COR-L47 (cell line): Measurements from ENCODE around the gene FBXO36.
"Not testable (repeated sequence)": the region's sequence is repeated elsewhere in the genome, so short reads cannot be mapped to it uniquely, and the experiment has no call there.

ENCODE experiments used
- DNase-seq: peaks from one replicate; lab custom pipeline; 2025; lab: John Stamatoyannopoulos, UW

FBXO36 gene

DNA sequence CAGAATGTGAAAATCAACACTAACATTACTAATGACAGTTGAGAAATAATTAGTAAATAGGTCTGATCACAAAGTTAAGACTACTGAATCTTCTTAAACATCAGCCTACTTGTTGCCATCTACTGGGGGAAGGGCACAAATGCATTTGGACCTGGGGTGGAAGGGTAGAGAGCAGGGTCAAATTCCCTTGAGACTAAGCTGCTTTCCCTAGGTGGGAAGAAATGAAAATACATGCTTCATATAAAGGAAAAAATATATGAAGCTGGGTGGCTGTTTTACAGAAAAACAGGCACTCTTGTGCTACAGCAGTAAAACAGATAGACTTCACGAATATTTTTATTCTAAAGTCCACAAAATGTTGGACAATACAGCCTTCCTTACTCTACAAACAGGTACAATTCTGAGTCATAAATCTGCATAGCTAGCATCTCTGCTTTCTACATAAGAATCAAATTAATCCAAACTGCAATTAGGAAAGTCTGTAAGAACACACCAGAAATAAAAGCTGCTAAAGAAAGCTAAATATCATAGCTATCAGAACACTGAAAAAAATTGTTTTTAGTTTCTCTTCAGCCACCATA lies 11.4 kb upstream of the FBXO36 start:
- no peak for DNase-seq

- no peak for DNase-seq
These were observed 8.1 kb upstream of the FBXO36 start for GRCh38 chr2:229914171-229914570.

DNA sequence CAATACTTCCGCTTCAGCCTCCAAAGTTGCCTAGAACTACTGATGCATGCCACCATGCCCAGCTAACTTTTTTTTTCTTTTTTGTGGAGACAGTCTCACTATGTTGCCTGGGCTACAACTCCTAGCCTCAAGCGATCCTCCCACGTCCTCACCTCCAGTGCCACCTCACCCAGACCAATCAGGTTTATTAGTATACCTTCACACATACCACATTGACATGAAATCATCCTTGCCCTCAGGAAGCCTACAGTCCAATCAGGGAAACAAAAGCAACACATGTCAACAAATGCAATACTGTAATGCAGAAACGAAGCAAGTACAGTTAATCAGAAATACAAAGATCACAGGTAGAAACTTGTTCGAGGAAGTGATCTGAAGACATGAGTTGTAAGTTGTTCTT lies 4.5 kb upstream of the FBXO36 start:
- DNase-seq: no peak

- DNase-seq: no peak
These were observed 2.2 kb upstream of the FBXO36 start for GRCh38 chr2:229920011-229920641.

DNA sequence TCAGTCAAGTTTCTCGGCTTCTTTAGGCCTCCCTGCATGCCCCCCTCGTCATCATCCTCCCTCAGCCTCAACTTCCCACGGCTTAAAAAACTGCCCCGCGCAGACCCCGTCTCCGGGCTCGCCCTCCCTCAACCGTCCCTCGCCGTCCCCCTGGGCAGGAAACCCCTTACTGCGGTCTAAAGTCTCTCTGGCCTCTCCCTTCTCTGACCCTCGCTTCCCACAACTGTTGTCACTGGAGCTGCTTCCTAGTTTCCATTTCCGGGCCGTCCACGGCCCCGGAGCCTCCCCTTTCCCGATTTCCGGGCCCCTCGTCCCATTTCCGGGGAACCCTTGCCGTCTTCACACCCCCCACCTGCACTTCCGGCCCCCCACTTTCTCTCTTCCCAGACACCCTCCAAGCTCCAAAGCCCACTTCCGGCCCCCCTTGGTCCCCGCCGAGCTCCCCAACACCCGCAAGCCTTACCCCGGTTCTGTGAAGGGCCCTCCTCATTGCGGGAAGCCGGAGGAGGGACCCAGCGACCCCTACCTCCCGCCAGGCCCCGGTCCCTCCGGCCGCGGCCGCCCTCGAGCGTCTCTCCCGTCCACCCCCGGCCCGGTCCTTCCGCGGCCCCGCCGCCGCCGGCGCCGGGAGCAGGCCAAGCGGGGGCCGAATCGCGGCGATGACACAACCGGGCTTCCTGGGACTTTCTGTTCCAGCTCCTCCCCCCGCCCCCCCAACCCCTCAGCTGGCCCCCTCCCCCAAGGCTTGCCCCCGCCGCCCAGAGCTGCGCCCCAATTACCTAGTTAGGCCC lies 1.0 kb upstream of the FBXO36 start:
- peak; percentile 21 for DNase-seq

GRCh38 chr2:229921892-229922448 lies 333 bp upstream of the FBXO36 start, which contains the start of gene TRIP12:
Gene TRIP12, minus strand, starts transcription at chr2:229922009. Its CDS starts 41,930 bp downstream, at chr2:229880079.
- DNase-seq: peak; percentile 75

- not testable (repeated sequence) for DNase-seq
These were observed 2.2 kb downstream of the FBXO36 start for GRCh38 chr2:229924541-229924940.

- no peak for DNase-seq
These were observed 2.9 kb downstream of the FBXO36 start for GRCh38 chr2:229925201-229925600.

DNA sequence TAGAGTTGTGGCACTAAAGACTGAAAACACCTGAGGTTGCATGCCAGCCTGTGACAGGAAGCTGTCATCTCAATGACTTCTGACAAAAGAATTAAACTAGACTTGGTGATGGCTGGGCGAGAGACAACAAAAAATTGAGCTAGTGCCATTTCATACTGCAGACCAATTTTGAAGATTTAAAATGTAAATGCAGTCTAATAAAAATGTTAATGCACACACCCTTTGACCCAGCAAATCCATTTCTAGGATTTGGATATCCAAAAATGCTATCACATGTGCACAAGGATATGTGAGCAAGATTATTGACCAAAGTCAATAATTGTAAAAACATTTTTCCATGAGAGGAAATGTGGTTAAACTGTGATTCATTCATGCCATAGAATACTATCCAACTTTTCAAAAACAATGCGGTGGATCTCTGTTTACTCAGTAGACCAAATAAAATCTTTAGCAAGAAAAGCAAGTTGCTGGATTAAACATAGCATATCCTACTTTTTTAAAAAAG lies 5.6 kb downstream of the FBXO36 start:
- DNase-seq: no peak

DNA sequence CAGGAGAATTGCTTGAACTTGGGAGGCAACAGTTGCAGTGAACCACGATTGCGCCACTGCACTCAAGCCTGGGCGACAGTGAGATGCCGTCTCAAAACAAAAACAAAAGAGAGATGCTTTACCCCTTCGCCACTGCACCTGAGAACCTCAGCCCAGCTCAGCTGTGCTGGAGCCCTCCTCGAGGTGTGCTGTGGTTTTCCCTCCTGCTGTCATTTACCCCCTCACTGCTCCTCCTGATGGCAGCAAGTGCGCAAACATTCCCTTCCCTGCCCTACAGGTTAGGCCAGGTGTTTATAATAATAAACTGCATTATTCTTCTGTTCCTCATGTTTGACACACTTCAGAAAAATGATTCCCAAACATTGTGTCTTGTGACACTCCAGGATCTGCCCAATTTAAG lies 8.4 kb downstream of the FBXO36 start:
- DNase-seq: no peak

DNA sequence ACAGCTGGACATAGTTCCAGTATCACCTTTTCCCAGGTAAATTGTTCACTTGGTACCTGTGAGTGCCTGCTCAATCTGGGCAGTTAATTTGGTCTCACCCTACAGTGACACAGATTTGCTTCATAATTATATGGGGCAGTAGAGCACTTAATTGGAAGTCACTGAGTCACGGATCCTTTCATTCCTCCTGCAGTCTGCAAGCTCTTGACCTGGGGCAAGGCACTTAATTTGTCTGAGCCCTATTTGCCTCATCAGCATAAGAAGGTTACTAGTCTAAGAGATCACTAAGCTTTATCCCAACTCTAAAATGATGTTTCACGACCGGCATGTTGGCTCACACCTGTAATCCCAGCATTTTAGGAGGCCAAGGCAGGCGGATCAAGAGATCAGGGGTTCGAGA lies 8.9 kb downstream of the FBXO36 start:
- no peak for DNase-seq

- DNase-seq: no peak
These were observed 15.2 kb downstream of the FBXO36 start for GRCh38 chr2:229937537-229937936.

- no peak for DNase-seq
These were observed 20.4 kb downstream of the FBXO36 start for GRCh38 chr2:229942671-229943070.

DNA sequence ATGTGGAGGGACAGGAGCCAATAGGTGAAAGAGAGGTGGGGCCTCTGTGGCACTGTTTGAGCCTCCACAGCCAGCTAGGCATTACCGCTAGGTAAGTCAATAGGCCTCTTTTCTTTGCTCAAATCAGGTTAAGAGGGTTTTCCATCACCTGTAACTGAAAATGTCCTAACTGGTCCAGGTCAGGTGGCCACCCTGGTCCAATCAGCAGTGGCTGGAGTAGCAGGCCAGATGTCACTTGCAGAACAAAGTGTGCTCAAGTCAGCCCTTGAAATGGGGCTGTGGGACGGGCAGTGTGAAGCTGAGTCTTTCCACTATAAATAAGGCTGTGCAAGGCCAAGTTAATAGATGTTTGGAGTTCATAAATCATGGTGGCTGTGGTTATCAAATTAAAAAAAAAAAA lies 20.9 kb downstream of the FBXO36 start:
- no peak for DNase-seq

DNA sequence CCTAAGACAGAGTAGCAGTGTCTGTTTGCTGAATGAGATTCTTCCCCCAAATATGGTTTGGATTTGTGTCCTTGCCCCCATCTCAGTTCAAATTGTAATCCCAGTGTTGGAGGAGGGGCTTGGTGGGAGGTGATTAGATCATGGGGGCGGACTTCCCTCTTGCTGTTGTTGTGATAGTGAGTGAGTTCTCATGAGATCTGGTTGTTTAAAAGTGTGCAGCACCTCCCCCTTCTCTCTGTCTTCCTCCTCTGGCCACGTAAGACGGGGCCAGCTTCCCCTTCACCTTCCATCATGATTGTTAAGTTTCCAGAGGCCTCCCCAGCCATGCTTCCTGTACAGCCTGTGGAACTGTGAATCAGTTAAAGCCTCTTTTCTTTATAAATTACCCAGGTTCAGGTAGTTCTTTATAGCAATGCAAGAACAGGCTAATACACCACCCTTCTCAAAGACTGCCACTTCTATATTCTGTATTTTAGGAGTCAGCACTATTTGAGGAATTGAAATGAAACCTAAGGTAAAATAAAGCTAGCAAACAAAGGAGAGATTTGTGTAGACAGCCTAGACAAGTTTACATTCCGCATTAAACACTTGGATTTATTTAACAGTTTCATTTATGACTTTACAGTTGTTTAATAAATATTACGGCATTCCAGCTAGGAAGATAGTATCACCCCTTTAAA lies 21.6 kb downstream of the FBXO36 start:
- DNase-seq: no peak

DNA sequence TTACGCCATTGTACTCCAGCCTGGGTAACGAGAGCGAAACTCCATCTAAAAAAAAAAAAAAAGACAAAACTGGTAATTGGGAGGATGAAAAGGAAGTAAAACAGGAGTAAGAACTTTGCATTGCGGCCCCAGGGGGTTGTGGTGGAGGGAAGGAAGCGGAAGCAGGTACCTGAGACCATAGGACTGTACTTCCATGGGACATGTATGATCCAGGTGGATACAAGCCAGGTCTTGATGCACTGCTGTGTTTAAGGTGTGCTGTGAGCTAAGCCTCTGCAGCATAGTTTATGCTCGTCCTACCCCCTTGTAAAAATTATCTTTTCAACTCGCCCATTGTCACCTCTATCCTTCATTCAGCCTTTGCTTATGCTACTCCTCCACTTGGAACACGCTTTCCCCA lies 23.7 kb downstream of the FBXO36 start:
- no peak for DNase-seq

DNA sequence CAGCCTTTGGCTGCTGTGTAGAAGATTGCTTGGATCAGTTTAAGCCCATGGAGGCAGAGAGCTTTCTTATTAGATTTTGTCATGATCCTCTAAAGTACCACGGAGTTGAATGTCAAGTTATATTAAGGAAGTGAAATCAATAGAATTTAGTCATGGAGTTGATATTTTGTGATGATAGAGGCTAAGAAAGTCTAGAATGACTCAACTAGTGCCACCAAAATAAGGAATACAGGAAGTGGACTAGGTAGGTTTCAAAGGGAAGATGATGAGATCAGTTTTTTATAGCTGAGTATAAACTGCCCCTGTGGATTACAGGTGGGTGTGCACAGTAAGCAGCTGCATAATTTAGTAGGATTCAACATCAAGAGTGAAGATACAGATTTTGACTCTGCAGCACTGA lies 25.2 kb downstream of the FBXO36 start:
- no peak for DNase-seq

GRCh38 chr2:229952256-229952835 lies 30.0 kb downstream of the FBXO36 start:
- no peak for DNase-seq

- no peak for DNase-seq
These were observed 33.4 kb downstream of the FBXO36 start for GRCh38 chr2:229955663-229956062.

GRCh38 chr2:229956491-229956890 lies 34.2 kb downstream of the FBXO36 start:
- no peak for DNase-seq

- DNase-seq: not testable (repeated sequence)
These were observed 41.3 kb downstream of the FBXO36 start for GRCh38 chr2:229963596-229963995.

GRCh38 chr2:229969921-229970320 lies 47.6 kb downstream of the FBXO36 start:
- no peak for DNase-seq
